Fibroblast of skin of right quadriceps (primary cell): ENCODE data around the gene ODAPH.
"Not testable (repeated sequence)": the region's sequence is repeated elsewhere in the genome, so short reads cannot be mapped to it uniquely, and the experiment has no call there.

ENCODE experiments used
- DNase-seq: peaks from one replicate; pipeline ENCODE4 v3.0.0-alpha.2; 2013

The ODAPH gene

GRCh38 chr4:75555294-75556164 lies at the start of gene ODAPH:
ODAPH (plus strand) TSS chr4:75556066; CDS start chr4:75556083, 17 bp downstream.
- DNase-seq = peak; percentile 43

GRCh38 chr4:75509592-75509991 lies 46.3 kb upstream of the ODAPH start:
- not testable (repeated sequence) for DNase-seq

GRCh38 chr4:75511841-75512240 lies 44.0 kb upstream of the ODAPH start:
- no peak for DNase-seq

GRCh38 chr4:75512386-75513211 lies 43.3 kb upstream of the ODAPH start:
- peak; percentile 9 for DNase-seq

GRCh38 chr4:75513526-75514130 lies 42.2 kb upstream of the ODAPH start:
- DNase-seq = peak; percentile 3

- DNase-seq = peak; percentile 96
These were observed 41.5 kb upstream of the ODAPH start, which contains the start of the genes RCHY1 and THAP6 for GRCh38 chr4:75514131-75514948. RCHY1 (minus strand) TSS chr4:75514403; CDS start chr4:75514286, 117 bp downstream. THAP6 (plus strand) TSS chr4:75514473; CDS start chr4:75515453, 980 bp downstream.

- no peak for DNase-seq
These were observed 40.8 kb upstream of the ODAPH start for GRCh38 chr4:75514949-75515612.

- DNase-seq = no peak
These were observed 39.7 kb upstream of the ODAPH start for GRCh38 chr4:75516144-75516543.

GRCh38 chr4:75519452-75519851 lies 36.4 kb upstream of the ODAPH start:
- not testable (repeated sequence) for DNase-seq

- no peak for DNase-seq
These were observed 30.8 kb upstream of the ODAPH start for GRCh38 chr4:75525086-75525485.

- DNase-seq = no peak
These were observed 30.0 kb upstream of the ODAPH start for GRCh38 chr4:75525910-75526309.

- no peak for DNase-seq
These were observed 28.4 kb upstream of the ODAPH start for GRCh38 chr4:75527482-75527881.

GRCh38 chr4:75530556-75531322 lies 25.1 kb upstream of the ODAPH start:
- no peak for DNase-seq

GRCh38 chr4:75531536-75532143 lies 24.2 kb upstream of the ODAPH start:
- not testable (repeated sequence) for DNase-seq

- DNase-seq = not testable (repeated sequence)
These were observed 22.5 kb upstream of the ODAPH start for GRCh38 chr4:75533339-75533887.

- DNase-seq = not testable (repeated sequence)
These were observed 21.9 kb upstream of the ODAPH start for GRCh38 chr4:75533926-75534325.

- DNase-seq = not testable (repeated sequence)
These were observed 18.6 kb upstream of the ODAPH start for GRCh38 chr4:75537308-75537707.

GRCh38 chr4:75542824-75543223 lies 13.0 kb upstream of the ODAPH start:
- DNase-seq = peak; percentile 78

- not testable (repeated sequence) for DNase-seq
These were observed 11.6 kb upstream of the ODAPH start for GRCh38 chr4:75544220-75544619.

GRCh38 chr4:75544870-75545269 lies 11.0 kb upstream of the ODAPH start:
- no peak for DNase-seq
